NCI-H1417 (cell line): ENCODE measurements around the gene DLG2.
"Not testable (repeated sequence)": the region's sequence is repeated elsewhere in the genome, so short reads cannot be mapped to it uniquely, and the experiment has no call there.

ENCODE experiments used
- DNase-seq, 3 experiments: peaks; one replicate each; lab custom pipeline; 2025; lab: John Stamatoyannopoulos, UW

The DLG2 gene

DNA sequence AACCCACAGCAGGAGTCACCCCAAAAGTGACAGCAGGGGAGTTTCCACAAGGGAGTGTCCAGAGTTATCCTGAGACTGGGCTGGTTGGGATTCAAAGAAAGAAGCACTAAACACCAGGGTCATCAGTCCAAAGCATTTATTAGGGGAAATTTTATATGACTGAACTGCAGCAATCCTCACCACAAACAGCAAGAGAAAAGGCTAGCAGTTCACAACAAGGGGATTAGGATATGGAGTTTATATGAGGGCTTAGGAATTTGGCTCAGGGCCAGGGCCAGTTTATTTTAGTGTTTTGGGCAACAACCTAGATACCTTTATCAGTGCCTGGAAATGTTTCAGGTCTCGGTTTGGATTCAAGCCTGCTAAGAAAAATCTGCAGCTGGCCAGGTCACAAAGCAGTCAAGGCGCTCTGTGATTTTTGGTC lies 16.1 kb upstream of the DLG2 start:
- no peak for DNase-seq

- DNase-seq = no peak
Observed at GRCh38 chr11:85634747-85635146, 7.6 kb upstream of the DLG2 start.

DNA sequence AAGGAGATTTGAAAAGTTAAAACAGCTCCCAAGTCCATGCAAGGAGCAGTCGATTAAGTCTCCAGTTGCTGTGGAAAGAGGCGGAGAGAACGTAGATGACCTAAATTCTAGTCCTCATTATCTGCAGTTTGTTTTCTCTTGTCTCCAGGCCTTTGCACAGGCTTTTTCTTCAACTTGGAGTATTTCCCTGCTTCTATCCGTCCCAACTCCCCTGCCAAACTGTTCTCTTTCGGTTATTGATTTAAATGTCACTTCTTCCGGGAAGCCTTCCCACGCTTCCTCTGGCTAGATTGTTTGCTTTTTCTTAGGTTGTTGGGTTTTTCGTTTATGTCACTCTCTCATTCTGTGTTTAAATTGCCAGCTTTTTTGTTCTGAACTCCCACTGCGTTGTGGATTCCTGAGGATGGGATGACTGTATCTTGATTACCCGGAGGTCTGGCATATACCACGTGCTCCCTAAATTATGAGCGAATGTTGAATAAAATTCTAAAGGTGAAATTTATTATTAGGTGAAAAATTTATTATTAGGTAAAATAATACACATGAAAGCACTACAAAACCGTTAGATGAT lies 1.7 kb upstream of the DLG2 start:
- no peak for DNase-seq

GRCh38 chr11:85627998-85628770 lies 1.0 kb upstream of the DLG2 start, which contains the start of gene TMEM126B:
TSS of gene TMEM126B (plus strand) at chr11:85628593. CDS start at chr11:85628608, 15 bp downstream.
- DNase-seq = peak; percentile 98 to 99 (median 99)

DNA sequence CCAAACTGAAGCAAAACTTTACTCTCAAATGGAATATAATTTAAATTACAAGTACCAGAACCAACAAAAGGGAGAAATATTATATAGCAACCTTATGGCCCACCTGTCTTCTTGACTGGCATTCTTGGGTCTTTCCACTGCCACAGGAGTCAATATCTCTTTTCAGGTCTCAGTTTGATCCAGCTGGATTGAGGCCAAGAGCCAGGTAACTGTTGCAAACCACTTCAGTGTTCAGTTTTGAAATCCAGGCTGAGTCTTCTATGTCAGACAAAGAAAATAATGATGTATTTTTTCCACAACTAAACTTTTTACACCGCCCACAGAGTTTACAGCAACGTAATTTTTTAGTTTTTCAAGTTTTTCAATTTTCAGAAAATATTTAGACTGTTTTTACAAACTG lies 648 bp downstream of the DLG2 start:
- peak in 2 of 3 experiments; percentile 5 to 52 for DNase-seq

GRCh38 chr11:85620256-85620655 lies 6.9 kb downstream of the DLG2 start:
- no peak for DNase-seq

DNA sequence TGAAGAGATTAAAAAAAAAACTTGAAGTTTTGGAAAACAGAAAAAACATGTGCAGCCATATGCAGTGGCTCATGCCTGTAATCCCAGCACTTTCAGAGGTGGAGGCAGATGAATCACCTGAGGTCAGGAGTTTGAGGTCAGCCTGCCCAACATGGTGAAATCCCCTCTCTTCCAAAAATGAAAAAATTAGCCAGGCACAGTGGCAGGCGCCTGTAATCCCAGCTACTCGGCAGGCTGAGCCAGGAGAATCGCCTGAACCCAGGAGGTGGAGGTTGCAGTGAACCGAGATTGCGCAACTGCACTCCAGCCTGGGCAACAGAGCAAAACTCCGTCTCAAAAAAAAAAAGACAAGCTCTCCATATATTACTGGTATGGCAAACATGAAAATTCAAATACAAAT lies 7.6 kb downstream of the DLG2 start:
- DNase-seq = no peak

DNA sequence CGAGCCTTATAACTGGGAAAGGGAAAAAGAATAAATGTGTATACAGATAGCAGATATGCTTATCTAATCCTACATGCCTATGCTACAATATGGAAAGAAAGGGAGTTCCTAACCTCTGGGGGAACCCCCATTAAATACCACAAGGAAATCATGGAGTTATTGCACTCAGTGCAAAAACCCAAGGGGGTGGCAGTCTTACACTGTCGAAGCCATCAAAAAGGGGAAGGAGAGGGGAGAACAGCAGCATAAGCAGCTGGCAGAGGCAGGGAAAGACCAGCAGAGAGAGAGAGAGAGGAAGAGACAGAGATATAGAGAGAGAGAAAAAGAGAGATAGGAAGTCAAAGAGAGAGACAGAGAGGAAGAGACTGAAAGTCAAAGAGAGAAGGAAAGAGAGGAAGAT lies 15.5 kb downstream of the DLG2 start:
- DNase-seq = not testable (repeated sequence)

DNA sequence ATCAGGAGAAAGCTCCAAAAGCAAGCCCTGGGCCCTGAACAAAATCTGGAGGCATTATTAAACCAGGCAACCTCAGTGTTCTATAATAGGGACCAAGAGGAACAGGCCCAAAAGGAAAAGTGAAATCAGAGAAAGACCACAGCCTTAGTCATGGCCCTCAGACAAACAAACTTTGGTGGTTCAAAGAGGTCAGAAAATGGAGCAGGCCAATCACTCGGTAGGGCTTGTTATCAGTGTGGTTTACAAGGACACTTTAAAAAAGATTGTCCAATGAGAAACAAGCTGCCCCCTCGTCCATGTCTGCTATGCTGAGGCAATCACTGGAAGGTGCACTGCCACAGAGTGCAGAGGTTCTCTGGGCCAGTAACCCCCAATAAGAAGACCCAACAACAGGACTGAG lies 17.9 kb downstream of the DLG2 start:
- DNase-seq = not testable (repeated sequence)

DNA sequence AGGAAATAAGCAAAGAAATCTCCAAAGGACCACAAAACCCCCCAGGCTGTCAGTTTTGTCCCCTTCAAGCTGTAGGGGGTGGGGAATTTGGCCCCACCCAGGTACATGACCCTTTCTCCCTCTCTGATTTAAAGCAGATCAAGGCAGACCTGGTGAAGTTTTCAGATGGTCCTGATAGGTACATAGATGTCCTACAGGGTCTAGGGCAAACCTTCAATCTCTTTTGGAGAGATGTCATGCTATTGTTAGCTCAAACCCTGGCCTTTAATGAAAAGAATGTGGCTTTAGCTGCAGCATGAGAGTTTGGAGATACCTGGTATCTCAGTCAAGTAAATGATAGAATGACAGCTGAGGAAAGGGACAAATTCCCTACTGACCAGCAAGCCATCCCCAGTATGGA lies 18.5 kb downstream of the DLG2 start:
- not testable (repeated sequence) for DNase-seq

DNA sequence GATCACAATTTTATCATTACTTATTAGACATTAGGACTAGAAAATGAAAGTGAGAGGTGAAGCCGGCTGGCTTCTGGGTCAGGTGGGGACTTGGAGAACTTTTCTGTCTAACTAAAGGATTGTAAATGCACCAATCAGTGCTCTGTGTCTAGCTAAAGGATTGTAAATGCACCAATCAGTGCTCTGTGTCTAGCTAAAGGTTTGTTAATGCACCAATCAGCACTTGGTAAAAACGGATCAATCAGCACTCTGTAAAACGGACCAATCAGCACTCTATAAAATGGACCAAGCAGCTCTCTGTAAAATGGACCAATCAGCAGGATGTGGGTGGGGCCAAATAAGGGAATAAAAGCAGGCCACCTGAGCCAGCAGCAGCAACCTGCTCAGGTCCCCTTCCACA lies 20.9 kb downstream of the DLG2 start:
- not testable (repeated sequence) for DNase-seq

- DNase-seq = no peak
Observed at GRCh38 chr11:85603220-85603619, 23.9 kb downstream of the DLG2 start.

GRCh38 chr11:85602526-85603213 lies 24.5 kb downstream of the DLG2 start:
- no peak for DNase-seq

GRCh38 chr11:85599083-85599482 lies 28.1 kb downstream of the DLG2 start:
- DNase-seq = no peak

DNA sequence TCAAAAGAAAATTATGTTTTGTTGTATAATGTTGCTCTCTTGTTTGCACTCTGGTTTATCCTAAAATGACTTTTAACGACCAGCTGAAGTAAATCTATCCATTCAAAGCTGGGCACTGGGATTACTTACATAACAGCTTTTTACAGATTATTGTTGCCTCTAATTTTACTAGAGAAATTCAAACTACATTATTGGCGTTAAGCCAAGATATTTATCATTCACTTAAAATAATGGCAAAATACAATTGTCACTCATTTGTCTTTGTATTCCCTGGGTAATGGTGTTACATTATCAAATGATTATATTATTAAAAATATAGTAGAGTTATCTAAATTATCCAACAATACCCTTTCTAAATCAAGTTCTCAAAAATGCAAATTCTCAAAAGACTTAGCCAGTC lies 30.3 kb downstream of the DLG2 start:
- DNase-seq = peak in 1 of 3 experiments; percentile 43

DNA sequence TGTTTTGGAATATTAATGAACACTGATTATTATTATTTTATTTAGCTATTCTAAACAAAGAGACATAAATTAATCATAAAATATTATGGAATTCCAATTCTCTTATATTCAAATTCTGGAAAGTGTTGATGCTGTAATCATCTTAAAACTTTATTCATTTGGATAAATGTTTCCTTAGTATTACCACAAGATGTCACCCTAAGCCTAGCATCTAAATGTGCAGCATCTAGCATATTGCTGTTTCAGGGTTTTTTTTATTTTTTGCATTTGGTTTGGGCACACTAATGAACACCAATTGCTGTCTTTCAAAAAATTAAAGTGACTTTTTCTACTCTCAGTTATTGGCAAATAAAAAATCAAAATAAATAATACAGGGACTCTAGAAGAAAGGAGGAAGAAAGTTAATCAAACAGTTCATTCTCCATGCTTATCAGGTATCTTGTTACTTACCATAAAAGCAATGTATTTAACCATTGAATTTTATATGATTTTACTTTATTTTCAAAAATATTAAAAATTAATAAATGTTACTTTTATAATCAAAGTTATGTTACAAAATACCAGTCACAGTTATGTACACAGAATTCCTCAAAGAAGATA lies 31.8 kb downstream of the DLG2 start:
- peak; percentile 13 to 75 (median 18) for DNase-seq

DNA sequence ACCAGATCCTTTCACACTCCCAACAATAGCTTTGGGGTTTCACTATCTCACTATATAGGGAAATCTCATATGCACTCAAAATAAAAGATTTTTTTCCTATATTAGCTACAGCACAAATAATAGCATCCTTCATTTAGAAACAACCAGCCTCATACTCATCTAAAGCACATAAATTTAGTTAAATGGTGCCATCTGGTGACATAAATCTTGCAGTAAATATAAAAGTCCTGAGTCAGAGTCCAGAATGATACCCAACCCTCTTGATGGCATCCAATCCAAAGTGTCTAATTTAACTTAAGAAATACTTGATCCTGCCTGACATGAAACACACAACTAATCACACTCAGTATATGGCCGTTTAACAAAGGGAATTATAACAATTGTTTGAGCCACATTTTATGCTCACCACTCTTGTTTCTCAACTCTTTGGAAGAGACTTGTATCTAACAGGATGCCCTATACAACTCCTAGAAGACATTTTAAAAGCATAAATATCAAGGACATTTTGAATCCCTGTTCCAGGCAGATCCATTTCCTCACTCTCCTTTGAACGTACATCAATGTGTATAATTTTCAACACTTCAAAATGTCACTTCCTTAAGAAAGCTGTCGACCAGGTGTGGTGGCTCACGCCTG lies 36.2 kb downstream of the DLG2 start:
- peak; percentile 18 to 81 (median 37) for DNase-seq

- no peak for DNase-seq
Observed at GRCh38 chr11:85589373-85589772, 37.8 kb downstream of the DLG2 start.

GRCh38 chr11:85582111-85582510 lies 45.0 kb downstream of the DLG2 start:
- DNase-seq = no peak

DNA sequence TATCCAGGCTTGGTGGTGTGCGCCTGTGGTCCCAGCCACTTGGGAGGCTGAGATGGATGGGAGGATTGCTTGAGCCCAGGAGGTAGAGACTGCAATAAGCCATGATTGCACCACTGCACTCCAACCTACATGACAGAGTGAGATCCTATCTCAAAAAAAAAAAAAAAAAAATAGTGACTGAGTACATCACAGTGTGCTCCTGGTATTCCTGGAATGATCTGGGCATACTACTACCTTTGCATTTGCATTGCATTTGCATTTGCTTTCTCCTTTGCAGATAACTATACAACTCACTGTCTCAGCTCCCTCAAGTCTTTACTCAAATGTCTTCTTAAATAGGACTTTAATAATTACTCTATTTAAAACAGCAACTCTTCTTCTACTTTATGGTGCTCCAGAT lies 51.8 kb downstream of the DLG2 start:
- DNase-seq = no peak

DNA sequence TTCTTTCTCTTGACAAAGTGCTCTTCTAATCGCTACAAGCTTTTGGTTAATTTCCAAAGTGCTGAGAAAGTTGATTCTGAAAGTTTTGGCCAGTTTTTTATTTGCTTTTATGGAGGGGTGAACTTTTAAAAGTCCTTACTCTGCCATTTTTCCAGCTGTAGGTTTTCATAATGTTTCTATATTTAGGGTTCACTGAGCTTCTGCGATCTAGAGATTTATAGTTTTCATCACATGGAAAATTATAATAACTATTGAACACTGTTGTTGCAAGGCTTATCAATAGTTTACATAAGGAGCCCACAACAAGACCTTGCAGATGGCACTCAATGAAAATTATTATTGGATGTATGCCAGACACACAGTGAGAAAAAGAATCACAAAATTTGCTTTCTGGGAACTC lies 55.1 kb downstream of the DLG2 start:
- DNase-seq = no peak

DNA sequence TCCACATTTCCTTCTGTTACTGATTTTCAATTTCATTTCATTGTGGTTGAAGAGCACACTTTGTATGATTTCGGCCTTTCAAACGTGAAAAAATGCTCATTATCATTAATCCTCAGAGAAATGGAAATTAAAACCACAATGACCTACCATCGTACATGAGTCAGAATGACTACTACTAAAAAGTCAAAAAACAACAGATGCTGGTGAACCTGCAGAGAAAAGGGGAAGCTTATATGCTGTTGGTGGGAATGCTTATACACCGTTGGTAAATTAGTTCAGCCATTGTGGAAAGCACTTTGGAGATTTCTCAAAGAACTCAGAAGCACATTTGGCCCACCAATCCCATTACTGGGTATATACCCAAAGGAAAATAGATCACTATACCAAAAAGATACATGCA lies 57.6 kb downstream of the DLG2 start:
- no peak for DNase-seq
